OCI-LY3 (cell line): Measurements from ENCODE around the gene RNF220.
A peak's percentile ranks its signal among the peaks of the same experiment; 100 is the strongest.

Experiments used
- H2AFZ ChIP-seq: fragments of 200-600, 300-600 bp; shearing (Covaris generic); 2 replicates; pipeline ENCODE4 v1.6.0; 2014; ENCODE audit warnings: antibody characterized with exemption, low read depth, low read length
- H3K27ac ChIP-seq: fragments of 200-600, 300-600 bp; sonication (generic); 2 replicates; pipeline ENCODE4 v1.5.1; 2014; ENCODE audit warnings: mild to moderate bottlenecking, low read length, moderate library complexity, mixed read lengths
- H3K27me3 ChIP-seq: fragments of 200-600, 300-600 bp; sonication (generic); 2 replicates; pipeline ENCODE4 v1.6.1; 2014; ENCODE audit warnings: low read depth, low read length, mixed read lengths
- H3K36me3 ChIP-seq: fragments of 200-600, 300-600 bp; sonication (generic); replicated peaks from 2 replicates; pipeline ENCODE3; 2014; ENCODE audit warnings: low read depth, low read length, mixed read lengths
- H3K4me1 ChIP-seq: fragments of 300-600, 200-600 bp; sonication (generic); 2 replicates; pipeline ENCODE4 v1.6.1; 2014; ENCODE audit warnings: low read length, mixed read lengths
- H3K4me2 ChIP-seq: fragments of 200-600, 300-600 bp; sonication (generic); 2 replicates; pipeline ENCODE4 v1.6.1; 2014; ENCODE audit warnings: low read length, mixed read lengths
- H3K4me3 ChIP-seq: fragments of 300-600, 200-600 bp; sonication (generic); 2 replicates; pipeline ENCODE4 v1.5.1; 2014; ENCODE audit warnings: antibody characterized with exemption, mild to moderate bottlenecking, low read length, moderate library complexity
- H3K79me2 ChIP-seq: fragments of 300-600, 200-600 bp; shearing (Covaris generic); 2 replicates; pipeline ENCODE4 v1.6.1; 2014; ENCODE audit warnings: mild to moderate bottlenecking, low read length, mixed read lengths
- H3K9ac ChIP-seq: fragments of 300-600, 200-600 bp; shearing (Covaris generic); 2 replicates; pipeline ENCODE4 v1.6.0; 2014; ENCODE audit warnings: mild to moderate bottlenecking, low read length, moderate library complexity
- H3K9me3 ChIP-seq: fragments of 200-600, 300-600 bp; shearing (Covaris generic); 2 replicates; pipeline ENCODE4 v1.6.1; 2014; ENCODE audit warnings: low read length, mixed read lengths; ENCODE audit not compliant: insufficient read depth
- H4K20me1 ChIP-seq: fragments of 200-600, 300-600 bp; sonication (generic); 2 replicates; pipeline ENCODE4 v1.6.1; 2016; ENCODE audit warnings: low read length, mixed read lengths; ENCODE audit not compliant: insufficient read depth
- CTCF ChIP-seq: fragments of 200-600, 300-600 bp; sonication (generic); IDR thresholded peaks from 2 replicates; pipeline ENCODE4 v1.5.1; 2014; ENCODE audit warnings: antibody characterized with exemption, low read length, low read depth
- EZH2phosphoT487 ChIP-seq: fragments of 200-600 bp; shearing (Covaris generic); IDR thresholded peaks from 2 replicates; pipeline ENCODE4 v1.6.1; 2018; ENCODE audit warnings: antibody characterized with exemption, mixed run types, low read depth

RNF220 gene

GRCh38 chr1:44625348-44625747, 220.3 kb downstream of the RNF220 start:
- no peaks in the 10 kb centered on the region for H3K4me1 ChIP-seq
- H3K36me3 ChIP-seq = no peaks in the 10 kb centered on the region
- no peak overlapping the region for H3K27ac ChIP-seq
- no peak overlapping the region for H3K9ac ChIP-seq
- H3K4me2 ChIP-seq = no peak overlapping the region
- no peaks in the 10 kb centered on the region for H3K9me3 ChIP-seq
- no peak overlapping the region for H2AFZ ChIP-seq
- no peaks in the 10 kb centered on the region for H4K20me1 ChIP-seq
- TF ChIP-seq CTCF = no peak
- no peak for TF ChIP-seq EZH2phosphoT487
- no peaks in the 10 kb centered on the region for H3K27me3 ChIP-seq
- no peaks in the 10 kb centered on the region for H3K79me2 ChIP-seq
- no peak overlapping the region for H3K4me3 ChIP-seq

DNA sequence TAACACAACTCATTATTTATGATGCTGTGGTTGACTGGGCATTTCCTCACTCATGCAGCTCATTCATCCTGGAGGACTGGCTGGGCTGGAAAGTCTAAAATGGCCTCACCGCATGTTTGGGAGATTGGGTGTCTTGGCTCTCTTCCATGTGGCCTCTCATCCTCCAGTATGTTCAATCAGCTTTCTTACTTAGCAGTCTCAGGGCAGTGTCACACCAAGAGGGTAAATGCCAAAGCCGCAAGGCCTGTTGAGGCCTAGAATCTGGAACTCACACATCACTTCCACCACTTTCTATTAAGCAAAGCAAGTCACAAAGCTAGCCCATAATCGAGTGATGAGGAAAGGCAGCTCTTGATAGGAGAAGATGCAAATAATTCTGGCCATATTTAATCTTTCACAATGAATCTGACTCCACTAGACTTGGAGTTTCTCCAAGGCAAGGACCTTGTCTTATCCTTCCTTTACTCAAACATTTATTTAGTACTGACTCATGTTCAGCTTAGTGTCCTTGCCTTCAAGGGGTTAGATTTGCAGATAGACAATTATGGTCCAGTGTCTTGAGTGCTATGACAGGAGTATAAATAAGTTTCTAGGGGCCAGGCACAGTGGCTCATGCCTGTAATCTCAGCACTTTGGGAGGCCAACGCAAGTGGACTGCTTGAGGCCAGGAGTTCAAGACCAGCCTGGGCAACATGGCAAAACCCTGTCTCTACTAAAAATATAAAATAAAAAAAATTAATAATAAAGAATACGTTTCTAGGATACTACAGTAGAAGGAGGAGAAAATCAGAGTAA, 224.1 kb downstream of the RNF220 start:
- Histone ChIP-seq H3K79me2 (peaks cover 18% of the 10 kb centered on the region), H2AFZ (no peak overlapping the region), H3K9me3 (no peaks in the 10 kb centered on the region), H3K4me1 (peaks cover 12% of the 10 kb centered on the region), H3K9ac (no peak overlapping the region), H3K4me3 (no peak overlapping the region), H4K20me1 (no peaks in the 10 kb centered on the region), H3K27ac (no peak overlapping the region), H3K36me3 (peaks cover 9% of the 10 kb centered on the region), H3K4me2 (no peak overlapping the region), H3K27me3 (no peaks in the 10 kb centered on the region)
- TF ChIP-seq CTCF (no peak), EZH2phosphoT487 (no peak)

GRCh38 chr1:44630116-44630515, 225.1 kb downstream of the RNF220 start:
- H3K27ac ChIP-seq = no peak overlapping the region
- H3K4me3 ChIP-seq = no peak overlapping the region
- H3K79me2 ChIP-seq = peaks cover 18% of the 10 kb centered on the region
- H3K36me3 ChIP-seq = peaks cover 12% of the 10 kb centered on the region
- TF ChIP-seq CTCF = no peak
- TF ChIP-seq EZH2phosphoT487 = no peak
- no peaks in the 10 kb centered on the region for H4K20me1 ChIP-seq
- peaks cover 12% of the 10 kb centered on the region for H3K4me1 ChIP-seq
- no peak overlapping the region for H2AFZ ChIP-seq
- H3K9me3 ChIP-seq = no peaks in the 10 kb centered on the region
- H3K9ac ChIP-seq = no peak overlapping the region
- no peak overlapping the region for H3K4me2 ChIP-seq
- H3K27me3 ChIP-seq = no peaks in the 10 kb centered on the region

GRCh38 chr1:44631333-44631646, 226.2 kb downstream of the RNF220 start:
- H3K36me3 ChIP-seq = peaks cover 12% of the 10 kb centered on the region
- peak overlapping the region; percentile 76 for H3K27ac ChIP-seq
- H3K9ac ChIP-seq = peak overlapping the region; percentile 97
- peak overlapping the region; percentile 97 for H3K4me2 ChIP-seq
- no peak for TF ChIP-seq CTCF
- no peak for TF ChIP-seq EZH2phosphoT487
- H3K9me3 ChIP-seq = no peaks in the 10 kb centered on the region
- H3K79me2 ChIP-seq = peaks cover 18% of the 10 kb centered on the region
- peak overlapping the region; percentile 95 for H3K4me3 ChIP-seq
- peak overlapping the region; percentile 72 for H2AFZ ChIP-seq
- peaks cover 12% of the 10 kb centered on the region for H3K4me1 ChIP-seq
- H4K20me1 ChIP-seq = no peaks in the 10 kb centered on the region
- no peaks in the 10 kb centered on the region for H3K27me3 ChIP-seq
